H1 (cell line): Measurements from ENCODE around the gene SLC35F5. TPM values are rescaled to one million over a fixed set of nuclear protein-coding genes. Genes with fewer than 3 reads are reported as not detected.

Experiments used
- CTCF ChIA-PET: fragments of 300-600 bp; sonication (Branson Sonifier 250); formaldehyde crosslinking; loops from one replicate; lab custom pipeline; 2021; ENCODE audit not compliant: partially characterized antibody; lab: Charles Lee
- POLR2A ChIA-PET: fragments of 300-600 bp; sonication (Branson Sonifier 250); formaldehyde crosslinking; loops from one replicate; lab custom pipeline; 2021; ENCODE audit warnings: inconsistent platforms; ENCODE audit not compliant: partially characterized antibody; lab: Charles Lee
- DNase-seq, 2 experiments: peaks; one replicate each; pipeline versions ENCODE4 v3.0.0 to v3.0.0-alpha.2; 2010 to 2022; ENCODE audit warnings: low spot score in 2 of 2, low read depth in 1 of 2, mixed read lengths in 1 of 2
- FAIRE-seq: peaks from 2 replicates; lab custom pipeline; 2011; peaks lifted over from hg19 to GRCh38; lab: Jason Lieb, UNC
- H2AFZ ChIP-seq: 2 replicates; pipeline ENCODE4 v1.8.1; 2012; ENCODE audit warnings: low read length, inconsistent platforms
- H2AK5ac ChIP-seq: 2 replicates; pipeline ENCODE4 v1.6.1; 2013; ENCODE audit warnings: low read depth, low read length
- H2BK120ac ChIP-seq: replicated peaks from 2 replicates; pipeline ENCODE3; 2013; ENCODE audit warnings: low read depth, low read length, inconsistent platforms
- H2BK12ac ChIP-seq: 2 replicates; pipeline ENCODE4 v1.6.1; 2013; ENCODE audit warnings: low read depth, low read length
- H2BK15ac ChIP-seq: 2 replicates; pipeline ENCODE4 v1.6.1; 2013; ENCODE audit warnings: low read length
- H2BK20ac ChIP-seq: 2 replicates; pipeline ENCODE4 v1.6.1; 2013; ENCODE audit warnings: low read length
- H2BK5ac ChIP-seq: 2 replicates; pipeline ENCODE4 v1.6.1; 2013; ENCODE audit warnings: low read depth, low read length
- H3K14ac ChIP-seq: 2 replicates; pipeline ENCODE4 v1.6.1; 2013; ENCODE audit warnings: inconsistent platforms; ENCODE audit not compliant: insufficient read length
- H3K18ac ChIP-seq: 2 replicates; pipeline ENCODE4 v1.6.1; 2013; ENCODE audit warnings: low read length; ENCODE audit errors: extremely low read depth
- H3K23ac ChIP-seq: 2 replicates; pipeline ENCODE4 v1.6.1; 2013; ENCODE audit warnings: inconsistent platforms; ENCODE audit not compliant: insufficient read length
- H3K23me2 ChIP-seq: 2 replicates; pipeline ENCODE4 v1.6.1; 2013; ENCODE audit warnings: low read depth, low read length
- H3K27ac ChIP-seq: 2 replicates; pipeline ENCODE4 v1.6.1; 2011; ENCODE audit warnings: low read depth, low read length, inconsistent platforms
- H3K27me3 ChIP-seq, 4 experiments: replicated peaks in 1 of 4; 1 replicate in 1 of 4; 2 replicates in 3 of 4; pipeline versions ENCODE4 v1.6.1 to v1.8.1; 2011 to 2013; ENCODE audit warnings: low read length in 3 of 4, mild to moderate bottlenecking in 3 of 4, inconsistent platforms in 2 of 4, mixed read lengths in 2 of 4, moderate library complexity in 1 of 4; ENCODE audit not compliant: control insufficient read depth in 3 of 4, insufficient read depth in 3 of 4; ENCODE audit errors: extremely low read depth in 1 of 4
- H3K36me3 ChIP-seq, 4 experiments: 2 replicates each; pipeline versions ENCODE4 v1.6.1 to v1.8.1; 2011 to 2013; ENCODE audit warnings: mild to moderate bottlenecking in 4 of 4, low read length in 3 of 4, moderate library complexity in 2 of 4, control low read depth in 1 of 4, inconsistent platforms in 1 of 4; ENCODE audit not compliant: insufficient read depth in 4 of 4, control insufficient read depth in 2 of 4
- H3K4ac ChIP-seq: replicated peaks from 2 replicates; pipeline ENCODE3; 2013; ENCODE audit warnings: low read length, low read depth, mixed read lengths, inconsistent platforms; ENCODE audit not compliant: insufficient read length
- H3K4me1 ChIP-seq, 4 experiments: replicated peaks in 1 of 4; 1 replicate in 1 of 4; 2 replicates in 3 of 4; pipeline versions ENCODE4 v1.6.1 to v1.8.1; 2011 to 2013; ENCODE audit warnings: low read length in 3 of 4, inconsistent platforms in 2 of 4, mixed read lengths in 1 of 4; ENCODE audit not compliant: insufficient read depth in 4 of 4, control insufficient read depth in 3 of 4
- H3K4me2 ChIP-seq, 2 experiments: 2 replicates each; pipeline versions ENCODE4 v1.6.1 to v1.8.1; 2011 to 2013; ENCODE audit warnings: low read depth in 2 of 2, low read length in 2 of 2, control low read depth in 1 of 2, inconsistent platforms in 1 of 2, mild to moderate bottlenecking in 1 of 2; ENCODE audit not compliant: insufficient read depth in 1 of 2
- H3K4me3 ChIP-seq, 4 experiments: fragments of 200-600, 300-600 bp in 1 of 4; sonication (generic), shearing (Covaris generic), sonication (Bioruptor Twin) in 1 of 4; 2 replicates each; pipeline versions ENCODE4 v1.5.1 to v1.8.1; 2011 to 2016; ENCODE audit warnings: low read length in 4 of 4, low read depth in 3 of 4, control low read depth in 2 of 4, inconsistent platforms in 2 of 4, mild to moderate bottlenecking in 2 of 4, mixed read lengths in 1 of 4, moderate library complexity in 1 of 4; ENCODE audit not compliant: insufficient read depth in 2 of 4; ENCODE audit errors: extremely low read depth in 1 of 4
- H3K56ac ChIP-seq: replicated peaks from 2 replicates; pipeline ENCODE3; 2013; ENCODE audit warnings: low read depth, mild to moderate bottlenecking, mixed read lengths, low read length, inconsistent platforms; ENCODE audit not compliant: insufficient read length
- H3K79me1 ChIP-seq: 2 replicates; pipeline ENCODE4 v1.6.1; 2013; ENCODE audit warnings: low read depth, low read length, control low read depth
- H3K79me2 ChIP-seq, 2 experiments: 2 replicates each; pipeline versions ENCODE4 v1.6.1 to v1.8.1; 2012 to 2013; ENCODE audit warnings: low read length in 2 of 2, mild to moderate bottlenecking in 2 of 2, inconsistent platforms in 1 of 2; ENCODE audit not compliant: insufficient read depth in 2 of 2, control insufficient read depth in 1 of 2
- H3K9ac ChIP-seq, 4 experiments: replicated peaks in 1 of 4; 1 replicate in 1 of 4; 2 replicates in 3 of 4; pipeline versions ENCODE4 v1.6.1 to v1.8.1; 2011 to 2013; ENCODE audit warnings: low read depth in 3 of 4, low read length in 3 of 4, control low read depth in 2 of 4, mild to moderate bottlenecking in 2 of 4, moderate library complexity in 2 of 4, inconsistent platforms in 1 of 4; ENCODE audit errors: extremely low read depth in 1 of 4
- H3K9me3 ChIP-seq, 2 experiments: 2 replicates each; pipeline versions ENCODE4 v1.6.1 to v1.8.1; 2012 to 2013; ENCODE audit warnings: mild to moderate bottlenecking in 2 of 2, moderate library complexity in 2 of 2, control low read depth in 1 of 2, inconsistent platforms in 1 of 2, low read depth in 1 of 2, low read length in 1 of 2, mixed read lengths in 1 of 2; ENCODE audit not compliant: insufficient read depth in 2 of 2
- H4K20me1 ChIP-seq, 2 experiments: replicated peaks in 1 of 2; 2 replicates each; pipeline versions ENCODE3 to v1.8.1; 2011 to 2013; ENCODE audit warnings: inconsistent platforms in 2 of 2, low read length in 2 of 2, mild to moderate bottlenecking in 1 of 2; ENCODE audit not compliant: insufficient read depth in 2 of 2, control insufficient read depth in 1 of 2
- H4K5ac ChIP-seq: 2 replicates; pipeline ENCODE4 v1.6.1; 2013; ENCODE audit warnings: low read length, low read depth, mixed read lengths, inconsistent platforms; ENCODE audit not compliant: insufficient read length
- H4K8ac ChIP-seq: 2 replicates; pipeline ENCODE4 v1.8.0; 2013; ENCODE audit warnings: mild to moderate bottlenecking, moderate library complexity, low read length, inconsistent platforms; ENCODE audit not compliant: insufficient read depth; ENCODE audit errors: extremely low read depth
- H4K91ac ChIP-seq: replicated peaks from 2 replicates; pipeline ENCODE3; 2013; ENCODE audit warnings: low read length, mixed read lengths, inconsistent platforms; ENCODE audit not compliant: insufficient read length
- EGR1 ChIP-seq: IDR thresholded peaks from 2 replicates; pipeline ENCODE4 v1.6.1; 2011; ENCODE audit warnings: low read depth, low read length, borderline replicate concordance
- RNF2 ChIP-seq: fragments of 200-900, 300-1000 bp; sonication (generic); IDR thresholded peaks from 2 replicates; pipeline ENCODE4 v1.7.1; 2016; ENCODE audit warnings: borderline replicate concordance, low read depth, mild to moderate bottlenecking, antibody characterized with exemption, low read length; ENCODE audit not compliant: poor library complexity, severe bottlenecking; ENCODE audit errors: missing control alignments
- SP4 ChIP-seq: IDR thresholded peaks from 2 replicates; pipeline ENCODE4 v1.6.1; 2012; ENCODE audit warnings: low read length, inconsistent platforms
- TCF12 ChIP-seq: IDR thresholded peaks from 2 replicates; pipeline ENCODE4 v1.6.1; 2011; ENCODE audit warnings: low read depth, mild to moderate bottlenecking, low read length
- ZNF274 ChIP-seq: IDR thresholded peaks from 2 replicates; pipeline ENCODE4 v1.7.0; 2012; ENCODE audit warnings: low read length, borderline replicate concordance; ENCODE audit errors: extremely low read depth
- WGBS, 2 experiments: shearing (Covaris generic) in 1 of 2; methylation state at CpG; one replicate each; pipeline versions ENCODE4 v1.1.6 to v1.1.7; 2013 to 2015; ENCODE audit warnings: low lambda C conversion rate in 2 of 2, mixed read lengths in 2 of 2, inconsistent platforms in 1 of 2, low coverage in 1 of 2, missing lambda C conversion rate in 1 of 2; ENCODE audit not compliant: insufficient replicate concordance in 2 of 2, insufficient coverage in 1 of 2, insufficient read length in 1 of 2; ENCODE audit errors: extremely low coverage in 1 of 2, missing lambda C conversion rate in 1 of 2; 5-methylcytosine and 5-hydroxymethylcytosine counted together
- polyA plus RNA-seq, 7 experiments: library from polyadenylated mRNA; depleted of rRNA in 3 of 7; stranded (reverse) in 5 of 7; unstranded in 2 of 7; fragments of >200 nt in 5 of 7; fragments of 200-250 nt in 2 of 7; gene quantifications; 1 replicate in 5 of 7; 2 replicates in 1 of 7; 4 replicates in 1 of 7; pipeline versions ENCODE4 v1.2.1 to v1.2.3, GENCODE V29; 2011 to 2013; ENCODE audit warnings: missing spikeins in 2 of 7, mixed read lengths in 2 of 7
- total RNA-seq: library from RNA; stranded (reverse); fragmentation: NEBNext Ultra II Directional; extraction: Animal tissue kit (Norgen Biotek cat#: 25700); gene quantifications from 2 replicates; pipeline ENCODE4 v1.2.1, GENCODE V29; 2021

Gene SLC35F5
- total and polyA plus RNA-seq, 2 of the 8 experiments (the other 6 are each of a cell fraction or from before 2014, with no cell fraction given) = 11.8 to 22.2 TPM

GRCh38 chr2:113712941-113713340 lies 43.5 kb downstream of the SLC35F5 start:
- H3K56ac ChIP-seq = no peak overlapping the region
- no peak for TF ChIP-seq ZNF274
- no peak for TF ChIP-seq SP4
- TF ChIP-seq EGR1 = no peak
- no peak for TF ChIP-seq TCF12
- TF ChIP-seq RNF2 = no peak
- no peak overlapping the region for H3K23ac ChIP-seq
- H3K4ac ChIP-seq = no peak overlapping the region
- no peak overlapping the region for H2BK120ac ChIP-seq
- H4K91ac ChIP-seq = no peak overlapping the region
- DNase-seq (no peak), FAIRE-seq (no peak)
- peaks cover 0 to 8% (median 4%) of the 10 kb centered on the region in 4 experiments; a peak in 4 of 8 replicates for H3K36me3 ChIP-seq
- H4K8ac ChIP-seq = no peak overlapping the region
- H2AK5ac ChIP-seq = no peak overlapping the region
- no peak overlapping the region for H2BK15ac ChIP-seq
- no peak overlapping the region for H3K9ac ChIP-seq
- no peak overlapping the region for H3K4me2 ChIP-seq
- no peak overlapping the region for H2AFZ ChIP-seq
- no peak overlapping the region for H2BK5ac ChIP-seq
- no peak overlapping the region for H2BK20ac ChIP-seq
- H3K14ac ChIP-seq = no peak overlapping the region
- H3K18ac ChIP-seq = no peak overlapping the region
- no peaks in the 10 kb centered on the region for H3K9me3 ChIP-seq
- H3K23me2 ChIP-seq = no peaks in the 10 kb centered on the region
- no peak overlapping the region for H3K27ac ChIP-seq
- H2BK12ac ChIP-seq = no peak overlapping the region
- ChIA-PET CTCF (interaction anchor here (0.9 kb wide), 1 partner anchor 28 kb away, joined by 3 read pairs; no protein-coding TSS in a partner anchor), POLR2A (interaction anchor here (1.5 kb wide), 1 partner anchor 13 kb away, joined by 5 read pairs; no protein-coding TSS in a partner anchor)
- H4K20me1 ChIP-seq = no peaks in the 10 kb centered on the region
- WGBS, 2 experiments = 89% methylated on average over 2 of the region's 2 CpGs; no CpG with 5 or more reads in 1 of the 2 experiments
- H3K79me2 ChIP-seq = no peaks in the 10 kb centered on the region
- no peaks in the 10 kb centered on the region for H3K27me3 ChIP-seq
- no peak overlapping the region for H4K5ac ChIP-seq
- H3K79me1 ChIP-seq = no peaks in the 10 kb centered on the region
- H3K4me1 ChIP-seq = peaks cover 0 to 3% (median 0%) of the 10 kb centered on the region in 4 experiments; a peak in 2 of 7 replicates
- no peak overlapping the region for H3K4me3 ChIP-seq
